ENCODE data around the gene CACNG3. TPM values are rescaled to one million over a fixed set of nuclear protein-coding genes. Genes with fewer than 3 reads are reported as not detected.

The CACNG3 gene
- total and polyA plus RNA-seq, 2 donors (not counting 3 experiments of a cell fraction or from before 2014, with no cell fraction given): not detected

- no peaks in the 10 kb centered on the region for H3K36me3 ChIP-seq (ENCODE audit: control insufficient read depth in 2 of 2, extremely low read depth in 1 of 2, insufficient read depth in 2 of 2, low read length in 2 of 2)
- dilution Hi-C loops (cut with MboI; ENCODE audit: extremely low pct_ligation_motif_present, low sequenced_read_pairs) (no loop called here), intact Hi-C loops (cut with micrococcal nuclease) (no loop called here)
- no peak overlapping the region for H3K4me2 ChIP-seq (ENCODE audit: insufficient read depth, low read length)
- no peak overlapping the region for H3K27ac ChIP-seq (ENCODE audit: insufficient read depth, low read depth, low read length)
- no peak overlapping the region for H3K9ac ChIP-seq (replicated peaks; ENCODE audit: extremely low read depth, insufficient read depth, low read length)
- no peaks in the 10 kb centered on the region for H3K27me3 ChIP-seq (ENCODE audit: control insufficient read depth in 2 of 2, insufficient read depth in 2 of 2, low read length in 2 of 2)
- no peaks in the 10 kb centered on the region for H3K4me1 ChIP-seq (ENCODE audit: control insufficient read depth, extremely low read depth, insufficient read depth, low read length)
- DNase-seq (ENCODE audit: low read depth, low spot score) (no peak), FAIRE-seq (no peak)
- TF ChIP-seq MYC (IDR thresholded peaks at IDR 0.05; ENCODE audit: low read depth, low read length): no peak
- no peak for TF ChIP-seq GATA2 (IDR thresholded peaks at IDR 0.05; ENCODE audit: insufficient read depth, insufficient read length, low read depth, low read length)
- TF ChIP-seq FOS (IDR thresholded peaks at IDR 0.05; ENCODE audit: borderline replicate concordance, insufficient read depth, low read length): no peak
- no peak for TF ChIP-seq CTCF (IDR thresholded peaks at IDR 0.05; ENCODE audit: extremely low read depth in 1 of 2, insufficient read depth in 1 of 2, low read depth in 1 of 2, low read length in 2 of 2)
- no peak for TF ChIP-seq POLR2A (IDR thresholded peaks at IDR 0.05; ENCODE audit: low read depth, low read length)
- H2AFZ ChIP-seq (ENCODE audit: low read depth, low read length): no peak overlapping the region
- no peaks in the 10 kb centered on the region for H3K9me3 ChIP-seq (replicated peaks; ENCODE audit: control insufficient read depth, insufficient read depth, low read length)
- POLR2A ChIA-PET: no interaction called here
- no TSS peak for BruUV-seq (replicated peaks)
- CTCF ChIA-PET: interaction anchor here (0.8 kb wide), 1 partner anchor 8 kb away, joined by 3 read pairs; no protein-coding TSS in a partner anchor
- H4K20me1 ChIP-seq (replicated peaks; ENCODE audit: control insufficient read depth, extremely low read depth, insufficient read depth, low read length): no peaks in the 10 kb centered on the region
- no peak overlapping the region for H3K4me3 ChIP-seq (replicated peaks in 1 of 3; ENCODE audit: insufficient read depth in 1 of 3, low read depth in 1 of 3, low read length in 3 of 3)
- no peaks in the 10 kb centered on the region for H3K9me1 ChIP-seq (replicated peaks; ENCODE audit: control insufficient read depth, extremely low read depth, insufficient read depth, low read length)
- no peaks in the 10 kb centered on the region for H3K79me2 ChIP-seq (ENCODE audit: control insufficient read depth, insufficient read depth, low read length)
Observed at GRCh38 chr16:24364596-24364995, 108.5 kb downstream of the CACNG3 start.

GRCh38 chr16:24367186-24367710 lies 111.1 kb downstream of the CACNG3 start:
- Histone ChIP-seq H3K36me3 (ENCODE audit: control insufficient read depth in 2 of 2, extremely low read depth in 1 of 2, insufficient read depth in 2 of 2, low read length in 2 of 2) (no peaks in the 10 kb centered on the region), H3K9me1 (replicated peaks; ENCODE audit: control insufficient read depth, extremely low read depth, insufficient read depth, low read length) (no peaks in the 10 kb centered on the region), H3K4me3 (replicated peaks in 1 of 3; ENCODE audit: insufficient read depth in 1 of 3, low read depth in 1 of 3, low read length in 3 of 3) (no peak overlapping the region), H4K20me1 (replicated peaks; ENCODE audit: control insufficient read depth, extremely low read depth, insufficient read depth, low read length) (no peaks in the 10 kb centered on the region), H3K9me3 (replicated peaks; ENCODE audit: control insufficient read depth, insufficient read depth, low read length) (no peaks in the 10 kb centered on the region), H2AFZ (ENCODE audit: low read depth, low read length) (no peak overlapping the region), H3K79me2 (ENCODE audit: control insufficient read depth, insufficient read depth, low read length) (no peaks in the 10 kb centered on the region), H3K9ac (replicated peaks; ENCODE audit: extremely low read depth, insufficient read depth, low read length) (no peak overlapping the region), H3K4me1 (ENCODE audit: control insufficient read depth, extremely low read depth, insufficient read depth, low read length) (no peaks in the 10 kb centered on the region), H3K4me2 (ENCODE audit: insufficient read depth, low read length) (no peak overlapping the region), H3K27me3 (ENCODE audit: control insufficient read depth in 2 of 2, insufficient read depth in 2 of 2, low read length in 2 of 2) (no peaks in the 10 kb centered on the region), H3K27ac (ENCODE audit: insufficient read depth, low read depth, low read length) (no peak overlapping the region)
- FAIRE-seq (no peak), DNase-seq (ENCODE audit: low read depth, low spot score) (no peak)
- BruUV-seq (replicated peaks): no TSS peak
- CTCF ChIA-PET: no interaction called here
- dilution Hi-C loops (cut with MboI; ENCODE audit: extremely low pct_ligation_motif_present, low sequenced_read_pairs) (no loop called here), intact Hi-C loops (cut with micrococcal nuclease) (no loop called here)
- POLR2A ChIA-PET: no interaction called here
- TF ChIP-seq GATA2 (IDR thresholded peaks at IDR 0.05; ENCODE audit: insufficient read depth, insufficient read length, low read depth, low read length) (no peak), CTCF (IDR thresholded peaks at IDR 0.05; ENCODE audit: extremely low read depth in 1 of 2, insufficient read depth in 1 of 2, low read depth in 1 of 2, low read length in 2 of 2) (no peak), POLR2A (IDR thresholded peaks at IDR 0.05; ENCODE audit: low read depth, low read length) (no peak), EZH2 (IDR thresholded peaks at IDR 0.05; ENCODE audit: borderline replicate concordance, low read depth, low read length, severe bottlenecking) (no peak), MYC (IDR thresholded peaks at IDR 0.05; ENCODE audit: low read depth, low read length) (no peak), FOS (IDR thresholded peaks at IDR 0.05; ENCODE audit: borderline replicate concordance, insufficient read depth, low read length) (no peak), JUN (IDR thresholded peaks at IDR 0.05; ENCODE audit: borderline replicate concordance, insufficient read depth, insufficient read length, low read depth) (no peak), MAX (IDR thresholded peaks at IDR 0.05; ENCODE audit: insufficient read depth, insufficient read length) (no peak), POLR2AphosphoS5 (IDR thresholded peaks at IDR 0.05; ENCODE audit: insufficient read depth, low read depth, low read length) (no peak)
